GM18873 (cell line): ENCODE data around the gene CCSER2.
"Not testable (repeated sequence)": the region's sequence is repeated elsewhere in the genome, so short reads cannot be mapped to it uniquely, and the experiment has no call there.

ENCODE experiments used
- ATAC-seq: cut with Tn5 transposase; IDR thresholded peaks from one replicate; pipeline ENCODE4 v1.9.1; 2021; ENCODE audit warnings: mild to moderate bottlenecking, moderate library complexity, moderate number of reproducible peaks; ENCODE audit not compliant: unreplicated experiment, low FRiP score

CCSER2 gene

GRCh38 chr10:84344526-84344925, 16.1 kb downstream of the CCSER2 start:
- no peak for ATAC-seq

GRCh38 chr10:84347575-84348002, 19.2 kb downstream of the CCSER2 start:
- ATAC-seq: not testable (repeated sequence)

- ATAC-seq: no peak
Measured at GRCh38 chr10:84348447-84348846, 20.1 kb downstream of the CCSER2 start.

GRCh38 chr10:84348860-84349259, 20.5 kb downstream of the CCSER2 start:
- no peak for ATAC-seq

GRCh38 chr10:84352251-84352842, 24.0 kb downstream of the CCSER2 start:
- no peak for ATAC-seq

GRCh38 chr10:84353052-84353803, 24.8 kb downstream of the CCSER2 start:
- ATAC-seq: no peak

GRCh38 chr10:84354623-84355022, 26.2 kb downstream of the CCSER2 start:
- ATAC-seq: no peak

- no peak for ATAC-seq
Measured at GRCh38 chr10:84355106-84355505, 26.7 kb downstream of the CCSER2 start.

- no peak for ATAC-seq
Measured at GRCh38 chr10:84356928-84357327, 28.5 kb downstream of the CCSER2 start.

- ATAC-seq: no peak
Measured at GRCh38 chr10:84358743-84359142, 30.4 kb downstream of the CCSER2 start.

- no peak for ATAC-seq
Measured at GRCh38 chr10:84360637-84361365, 32.4 kb downstream of the CCSER2 start.

GRCh38 chr10:84365335-84365881, 37.0 kb downstream of the CCSER2 start:
- no peak for ATAC-seq

- ATAC-seq: no peak
Measured at GRCh38 chr10:84366041-84366440, 37.7 kb downstream of the CCSER2 start.

GRCh38 chr10:84367256-84367655, 38.9 kb downstream of the CCSER2 start:
- no peak for ATAC-seq

GRCh38 chr10:84368828-84369227, 40.4 kb downstream of the CCSER2 start:
- no peak for ATAC-seq

- no peak for ATAC-seq
Measured at GRCh38 chr10:84370283-84370682, 41.9 kb downstream of the CCSER2 start.

GRCh38 chr10:84371944-84372343, 43.6 kb downstream of the CCSER2 start:
- ATAC-seq: no peak

- ATAC-seq: no peak
Measured at GRCh38 chr10:84373000-84373399, 44.6 kb downstream of the CCSER2 start.

- no peak for ATAC-seq
Measured at GRCh38 chr10:84374455-84374854, 46.1 kb downstream of the CCSER2 start.

- no peak for ATAC-seq
Measured at GRCh38 chr10:84375011-84375410, 46.6 kb downstream of the CCSER2 start.

GRCh38 chr10:84375881-84376280, 47.5 kb downstream of the CCSER2 start:
- no peak for ATAC-seq
